Upper lobe of left lung (tissue), 6 donors: Measurements from ENCODE around the gene DNAH17. TPM values are rescaled to one million over a fixed set of nuclear protein-coding genes. Genes with fewer than 3 reads are reported as not detected.

Source experiments
- ATAC-seq, 2 donors: fragments of 200-7000 bp; cut with Tn5 transposase; one replicate each; pipeline ENCODE4 v1.9.1; 2022; ENCODE audit warnings: mild to moderate bottlenecking in 2 of 2, moderate library complexity in 2 of 2; ENCODE audit not compliant: low FRiP score in 2 of 2
- DNase-seq, 2 donors: peaks; one replicate each; pipeline ENCODE4 v3.0.0-alpha.2; 2019 to 2020
- H3K27ac ChIP-seq, 4 donors: fragments of 200-600 bp; sonication (generic); one replicate each; pipeline ENCODE4 v1.5.1; 2016 to 2019
- H3K27me3 ChIP-seq, 4 donors: fragments of 200-600 bp; sonication (generic); one replicate each; pipeline ENCODE4 v1.5.1; 2017 to 2019
- H3K36me3 ChIP-seq, 4 donors: fragments of 200-600 bp; sonication (generic); one replicate each; pipeline ENCODE4 v1.5.1; 2016 to 2019
- H3K4me1 ChIP-seq, 4 donors: fragments of 200-600 bp; sonication (generic); one replicate each; pipeline ENCODE4 v1.5.1; 2018 to 2019
- H3K4me3 ChIP-seq, 4 donors: fragments of 200-600 bp; sonication (generic); one replicate each; pipeline ENCODE4 v1.5.1; 2017 to 2019; ENCODE audit warnings: mild to moderate bottlenecking in 2 of 4, moderate library complexity in 1 of 4
- H3K9me3 ChIP-seq, 4 donors: fragments of 200-600 bp; sonication (generic); one replicate each; pipeline ENCODE4 v1.5.1; 2018 to 2019
- EP300 ChIP-seq, 4 donors: sonication (generic); formaldehyde crosslinking; IDR thresholded peaks; one replicate each; pipeline ENCODE4 v1.5.1; 2017; ENCODE audit warnings: antibody characterized with exemption in 4 of 4, control low read depth in 2 of 4
- POLR2A ChIP-seq, 4 donors: fragments of 450-650 bp; IDR thresholded peaks; one replicate each; pipeline ENCODE4 v1.5.1; 2016 to 2017; ENCODE audit warnings: antibody characterized with exemption in 4 of 4, mild to moderate bottlenecking in 2 of 4
- POLR2AphosphoS5 ChIP-seq, 2 donors: sonication (generic); formaldehyde crosslinking; IDR thresholded peaks; one replicate each; pipeline ENCODE4 v1.5.1; 2017; ENCODE audit warnings: antibody characterized with exemption in 2 of 2
- WGBS, 2 donors: methylation state at CpG; one replicate each; pipeline ENCODE4 v1.1.5; 2017 to 2018; 5-methylcytosine and 5-hydroxymethylcytosine counted together
- total RNA-seq, 6 donors: library from RNA; depleted of rRNA in 4 of 6; stranded (reverse); fragments of >200 nt in 4 of 6; gene quantifications; one replicate each; pipeline versions ENCODE4 v1.1.0 to v1.2.1, GENCODE V29; 2016 to 2021
- TF ChIP-seq, protein P1 (sequence below), 6 experiments: fragments of 450-650 bp in 4 of 6; fragments of 200-600 bp in 2 of 6; sonication (generic) in 2 of 6; IDR thresholded peaks; one replicate each; pipeline ENCODE4 v1.5.1; 2016 to 2019; ENCODE audit warnings: antibody characterized with exemption in 6 of 6
- donor health status: DM: no; HTN: no; CAD: no; lungs with moderate emphysema.
- donor health status: DM: no; HTN: yes; CAD: no; lungs with severe emphysema.

Gene DNAH17
- total RNA-seq, 6 donors from 2014 or later, result 2.0 to 21.0 (median 3.7) TPM

DNA sequence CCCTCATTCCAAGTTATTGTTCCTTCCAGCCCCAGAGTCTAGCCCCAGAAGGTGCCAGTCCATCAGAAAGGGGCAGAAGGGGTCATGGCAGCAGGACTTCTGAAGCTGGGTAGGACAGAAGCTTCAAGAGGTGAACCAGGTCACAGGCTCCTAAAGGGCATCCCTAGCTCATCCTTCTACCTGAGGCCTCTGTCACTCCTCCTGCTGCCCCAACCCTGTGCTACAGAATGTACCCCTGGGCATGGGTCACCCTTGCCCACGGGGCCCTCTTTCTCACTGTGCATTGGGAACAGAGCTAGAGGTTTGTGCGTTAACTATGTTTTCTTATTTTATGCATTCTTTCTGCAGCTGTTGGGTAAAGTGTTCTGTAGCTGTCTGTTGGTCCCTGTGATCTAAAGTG is 46.5 kb downstream of the DNAH17 start:
- ATAC-seq, result no peak
- no peak for DNase-seq
- Histone ChIP-seq H3K9me3 (no peaks in the 10 kb centered on the region), H3K4me1 (peaks cover 10 to 31% (median 19%) of the 10 kb centered on the region in 4 donors), H3K27me3 (no peaks in the 10 kb centered on the region), H3K27ac (peak overlapping the region in 2 of 4 donors; percentile 36 to 62), H3K4me3 (no peak overlapping the region), H3K36me3 (no peaks in the 10 kb centered on the region)
- TF ChIP-seq, protein P1, sequence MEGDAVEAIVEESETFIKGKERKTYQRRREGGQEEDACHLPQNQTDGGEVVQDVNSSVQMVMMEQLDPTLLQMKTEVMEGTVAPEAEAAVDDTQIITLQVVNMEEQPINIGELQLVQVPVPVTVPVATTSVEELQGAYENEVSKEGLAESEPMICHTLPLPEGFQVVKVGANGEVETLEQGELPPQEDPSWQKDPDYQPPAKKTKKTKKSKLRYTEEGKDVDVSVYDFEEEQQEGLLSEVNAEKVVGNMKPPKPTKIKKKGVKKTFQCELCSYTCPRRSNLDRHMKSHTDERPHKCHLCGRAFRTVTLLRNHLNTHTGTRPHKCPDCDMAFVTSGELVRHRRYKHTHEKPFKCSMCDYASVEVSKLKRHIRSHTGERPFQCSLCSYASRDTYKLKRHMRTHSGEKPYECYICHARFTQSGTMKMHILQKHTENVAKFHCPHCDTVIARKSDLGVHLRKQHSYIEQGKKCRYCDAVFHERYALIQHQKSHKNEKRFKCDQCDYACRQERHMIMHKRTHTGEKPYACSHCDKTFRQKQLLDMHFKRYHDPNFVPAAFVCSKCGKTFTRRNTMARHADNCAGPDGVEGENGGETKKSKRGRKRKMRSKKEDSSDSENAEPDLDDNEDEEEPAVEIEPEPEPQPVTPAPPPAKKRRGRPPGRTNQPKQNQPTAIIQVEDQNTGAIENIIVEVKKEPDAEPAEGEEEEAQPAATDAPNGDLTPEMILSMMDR (IDR thresholded peaks at IDR 0.05), result no peak
- TF ChIP-seq EP300 (IDR thresholded peaks at IDR 0.05) (no peak), POLR2A (IDR thresholded peaks at IDR 0.05) (no peak), POLR2AphosphoS5 (IDR thresholded peaks at IDR 0.05) (no peak)
- 58 to 81% methylated on average over 2 of the region's 2 CpGs for WGBS, 2 donors

GRCh38 chr17:78529871-78530670 is 47.1 kb downstream of the DNAH17 start:
- Histone ChIP-seq H3K4me1 (peaks cover 4 to 25% (median 13%) of the 10 kb centered on the region in 4 donors), H3K36me3 (no peaks in the 10 kb centered on the region), H3K27me3 (no peaks in the 10 kb centered on the region), H3K9me3 (no peaks in the 10 kb centered on the region), H3K4me3 (no peak overlapping the region), H3K27ac (peak overlapping the region in 3 of 4 donors; percentile 27 to 62 (median 36))
- DNase-seq (peak; percentile 78 to 84), ATAC-seq (peak; percentile 26 to 82)
- peak in 1 of 4 donors; percentile 11 for TF ChIP-seq POLR2A (IDR thresholded peaks at IDR 0.05)
- TF ChIP-seq POLR2AphosphoS5 (IDR thresholded peaks at IDR 0.05), result no peak
- TF ChIP-seq EP300 (IDR thresholded peaks at IDR 0.05), result peak in 1 of 4 donors; percentile 72
- TF ChIP-seq, protein P1 (IDR thresholded peaks at IDR 0.05), result no peak
- WGBS, 2 donors, result 72 to 89% methylated on average over 18 to 29 of the region's 29 CpGs

DNA sequence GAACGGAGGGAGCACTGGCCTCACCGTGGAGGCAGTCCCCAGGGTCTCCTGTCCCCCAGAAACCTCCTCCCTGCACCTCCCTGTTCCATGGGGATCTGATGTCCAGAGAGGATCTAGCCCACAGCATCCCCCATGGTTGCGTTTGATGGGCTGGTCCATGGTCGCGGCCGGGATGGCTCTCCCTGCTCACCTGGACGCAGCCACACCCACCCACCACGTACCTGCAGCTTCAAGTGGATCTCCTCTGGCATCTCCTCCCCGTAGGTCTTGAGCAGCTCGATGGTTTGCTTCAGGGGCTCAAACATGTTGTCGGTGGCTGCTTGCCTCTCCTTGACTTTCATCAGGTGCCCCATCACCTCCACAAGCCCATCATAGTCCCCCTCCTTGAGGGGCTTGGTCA is 47.9 kb downstream of the DNAH17 start:
- TF ChIP-seq, protein P1 (IDR thresholded peaks at IDR 0.05), result no peak
- TF ChIP-seq EP300 (IDR thresholded peaks at IDR 0.05) (no peak), POLR2AphosphoS5 (IDR thresholded peaks at IDR 0.05) (no peak), POLR2A (IDR thresholded peaks at IDR 0.05) (no peak)
- ATAC-seq (no peak), DNase-seq (no peak)
- H3K4me1 ChIP-seq, result peaks cover 0 to 17% (median 5%) of the 10 kb centered on the region in 4 donors
- 76 to 92% methylated on average over 2 to 11 of the region's 11 CpGs for WGBS, 2 donors
- H3K4me3 ChIP-seq, result no peak overlapping the region
- H3K27me3 ChIP-seq, result no peaks in the 10 kb centered on the region
- H3K9me3 ChIP-seq, result no peaks in the 10 kb centered on the region
- no peaks in the 10 kb centered on the region for H3K36me3 ChIP-seq
- H3K27ac ChIP-seq, result no peak overlapping the region

GRCh38 chr17:78528541-78528940 is 48.7 kb downstream of the DNAH17 start:
- H3K9me3 ChIP-seq, result no peaks in the 10 kb centered on the region
- 55 to 60% methylated on average over 9 to 10 of the region's 10 CpGs for WGBS, 2 donors
- H3K27ac ChIP-seq, result no peak overlapping the region
- TF ChIP-seq, protein P1 (IDR thresholded peaks at IDR 0.05), result no peak
- TF ChIP-seq EP300 (IDR thresholded peaks at IDR 0.05) (no peak), POLR2A (IDR thresholded peaks at IDR 0.05) (no peak), POLR2AphosphoS5 (IDR thresholded peaks at IDR 0.05) (no peak)
- H3K4me1 ChIP-seq, result peaks cover 0 to 16% (median 4%) of the 10 kb centered on the region in 4 donors
- H3K36me3 ChIP-seq, result no peaks in the 10 kb centered on the region
- H3K27me3 ChIP-seq, result no peaks in the 10 kb centered on the region
- H3K4me3 ChIP-seq, result no peak overlapping the region
- ATAC-seq (no peak), DNase-seq (no peak)
